ENCODE results near the gene TMEM258.
A peak's percentile ranks its signal among the peaks of the same experiment; 100 is the strongest.

TMEM258 gene

DNA sequence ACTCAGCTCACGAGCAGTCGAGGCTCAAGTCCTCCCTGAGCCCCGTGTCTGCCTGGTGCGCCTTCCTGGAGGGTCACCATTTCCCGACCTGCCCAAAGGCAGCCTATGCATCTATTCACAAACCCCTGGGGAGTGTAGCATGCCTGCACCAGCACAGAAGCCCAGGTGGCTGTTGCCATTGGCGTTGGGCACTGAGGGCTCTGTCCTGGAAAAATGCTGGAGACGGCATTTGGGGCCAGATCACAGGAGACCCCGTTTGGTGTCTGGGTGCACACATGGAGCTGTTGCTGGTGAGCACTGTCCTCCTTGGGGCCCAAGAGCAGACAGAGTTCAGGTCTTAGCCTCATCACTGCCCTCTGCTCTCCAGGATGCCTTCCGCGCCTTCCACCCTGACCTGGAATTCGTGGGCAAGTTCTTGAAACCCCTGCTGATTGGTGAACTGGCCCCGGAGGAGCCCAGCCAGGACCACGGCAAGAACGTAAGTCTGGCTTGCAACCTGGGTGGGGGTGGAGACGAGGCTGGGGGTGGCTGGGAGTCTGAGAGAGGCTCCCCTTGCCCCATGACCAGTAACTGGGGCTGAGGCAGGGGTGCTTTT is 45.1 kb upstream of the TMEM258 start:
- ChIA-PET POLR2A (no interaction called here), CTCF (interaction anchor here (1.0 to 3.9 kb wide), 3 partner anchors 9 to 40 kb away, joined by 3 to 14 read pairs (median 4); partner anchors contain the start of gene FADS2)
- no peak for DNase-seq (ENCODE audit: extremely low spot score)
- TF ChIP-seq, protein P1, sequence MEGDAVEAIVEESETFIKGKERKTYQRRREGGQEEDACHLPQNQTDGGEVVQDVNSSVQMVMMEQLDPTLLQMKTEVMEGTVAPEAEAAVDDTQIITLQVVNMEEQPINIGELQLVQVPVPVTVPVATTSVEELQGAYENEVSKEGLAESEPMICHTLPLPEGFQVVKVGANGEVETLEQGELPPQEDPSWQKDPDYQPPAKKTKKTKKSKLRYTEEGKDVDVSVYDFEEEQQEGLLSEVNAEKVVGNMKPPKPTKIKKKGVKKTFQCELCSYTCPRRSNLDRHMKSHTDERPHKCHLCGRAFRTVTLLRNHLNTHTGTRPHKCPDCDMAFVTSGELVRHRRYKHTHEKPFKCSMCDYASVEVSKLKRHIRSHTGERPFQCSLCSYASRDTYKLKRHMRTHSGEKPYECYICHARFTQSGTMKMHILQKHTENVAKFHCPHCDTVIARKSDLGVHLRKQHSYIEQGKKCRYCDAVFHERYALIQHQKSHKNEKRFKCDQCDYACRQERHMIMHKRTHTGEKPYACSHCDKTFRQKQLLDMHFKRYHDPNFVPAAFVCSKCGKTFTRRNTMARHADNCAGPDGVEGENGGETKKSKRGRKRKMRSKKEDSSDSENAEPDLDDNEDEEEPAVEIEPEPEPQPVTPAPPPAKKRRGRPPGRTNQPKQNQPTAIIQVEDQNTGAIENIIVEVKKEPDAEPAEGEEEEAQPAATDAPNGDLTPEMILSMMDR (IDR thresholded peaks at IDR 0.05; ENCODE audit: control extremely low read depth, extremely low read depth, low read depth, missing control alignments) = no peak

DNA sequence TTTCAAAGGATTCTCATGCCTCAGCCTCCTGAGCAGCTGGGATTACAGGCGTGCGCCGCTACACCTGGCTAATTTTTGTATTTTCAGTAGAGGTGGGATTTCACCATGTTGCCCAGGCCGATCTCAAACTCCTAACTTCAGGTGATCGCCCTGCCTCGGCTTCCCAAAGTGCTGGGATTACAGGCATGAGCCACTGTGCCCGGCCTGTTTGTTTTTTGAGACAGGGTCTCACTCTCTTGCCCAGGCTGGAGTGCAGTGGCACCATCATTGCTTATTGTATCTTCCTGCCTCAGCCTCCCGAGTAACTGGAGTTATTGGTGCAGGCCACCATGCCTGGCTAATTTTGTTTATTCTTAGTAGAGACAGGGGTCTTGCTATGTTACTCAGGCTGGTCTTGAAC is 43.8 kb upstream of the TMEM258 start:
- CTCF ChIA-PET = interaction anchor here (1.0 to 1.6 kb wide), 3 partner anchors 13 to 39 kb away, joined by 3 to 4 read pairs (median 3); no protein-coding TSS in a partner anchor
- DNase-seq (ENCODE audit: extremely low spot score) = no peak
- POLR2A ChIA-PET = no interaction called here
- TF ChIP-seq, protein P1 (IDR thresholded peaks at IDR 0.05; ENCODE audit: control extremely low read depth, extremely low read depth, low read depth, missing control alignments) = no peak

DNA sequence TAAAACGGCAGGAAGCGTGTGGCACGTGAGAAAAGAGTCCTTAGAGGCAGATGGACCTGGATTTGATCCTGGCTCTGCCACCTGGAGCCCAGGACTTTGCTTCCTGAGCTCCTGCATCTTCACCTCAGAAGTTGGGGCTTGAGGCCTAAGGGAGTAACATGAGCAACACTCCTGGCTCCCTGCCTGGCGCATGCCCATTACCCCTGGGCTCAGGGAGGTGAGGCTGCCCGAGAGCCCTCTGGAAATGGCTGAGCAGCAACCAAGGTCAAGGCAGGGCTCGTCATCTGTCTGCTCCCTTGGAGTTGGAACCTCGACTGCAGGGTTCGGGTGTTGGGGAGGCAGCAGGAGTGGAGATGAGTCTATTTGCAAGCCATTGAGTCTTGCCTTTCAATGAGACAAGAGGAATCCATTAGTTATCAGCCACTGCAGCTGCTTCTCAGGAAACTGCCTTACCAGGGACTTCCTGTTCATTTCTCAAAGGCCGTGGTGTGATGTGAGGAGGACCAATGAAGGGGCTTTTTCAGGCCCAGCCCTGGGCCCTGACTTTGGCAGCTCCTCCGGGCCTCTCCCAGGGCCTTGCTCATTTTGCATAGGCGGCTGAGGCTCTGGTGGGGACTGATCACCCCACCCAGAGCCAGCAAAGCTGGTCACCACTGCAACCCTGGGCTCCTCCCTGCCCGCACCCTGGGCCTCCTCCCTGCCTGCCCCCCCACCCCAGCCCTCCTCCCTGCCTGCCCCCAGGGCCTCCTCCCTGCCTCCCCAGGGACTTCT is 42.1 kb upstream of the TMEM258 start:
- ChIA-PET POLR2A (interaction anchor here (0.5 to 1.4 kb wide), 6 partner anchors 19 to 1739 kb away, joined by 3 to 6 read pairs (median 4); no protein-coding TSS in a partner anchor), CTCF (interaction anchor here (0.8 to 1.5 kb wide), 11 partner anchors 14 to 274 kb away, joined by 3 to 5 read pairs (median 3); partner anchors contain the start of gene FADS1)
- TF ChIP-seq, protein P1 (IDR thresholded peaks at IDR 0.05; ENCODE audit: control extremely low read depth, extremely low read depth, low read depth, missing control alignments) = no peak
- peak; percentile 89 for DNase-seq (ENCODE audit: extremely low spot score)

DNA sequence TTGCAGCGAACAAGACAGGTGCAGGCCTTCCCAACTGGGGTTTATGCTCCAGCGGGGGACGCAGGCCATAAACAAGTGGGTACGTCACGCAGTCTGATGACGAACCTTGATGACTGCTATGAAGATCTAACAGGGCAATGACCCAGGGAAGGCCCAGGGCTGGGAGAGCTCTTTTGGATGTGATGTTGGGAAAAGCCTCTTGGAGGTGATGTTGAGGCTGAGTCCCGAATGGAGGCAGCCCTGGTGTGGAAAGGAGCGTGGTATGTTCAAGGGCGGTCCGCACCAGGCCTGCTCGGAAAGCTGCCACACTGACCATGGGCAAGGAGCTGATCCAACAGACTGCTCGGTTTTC is 41.5 kb upstream of the TMEM258 start:
- TF ChIP-seq, protein P1 (IDR thresholded peaks at IDR 0.05; ENCODE audit: control extremely low read depth, extremely low read depth, low read depth, missing control alignments) = no peak
- DNase-seq (ENCODE audit: extremely low spot score) = no peak
- POLR2A ChIA-PET = interaction anchor here (1.4 kb wide), 1 partner anchor 37 kb away, joined by 4 read pairs; no protein-coding TSS in a partner anchor
- CTCF ChIA-PET = interaction anchor here (0.9 to 1.5 kb wide), 10 partner anchors 14 to 274 kb away, joined by 3 to 5 read pairs (median 4); partner anchors contain the start of gene FADS1

DNA sequence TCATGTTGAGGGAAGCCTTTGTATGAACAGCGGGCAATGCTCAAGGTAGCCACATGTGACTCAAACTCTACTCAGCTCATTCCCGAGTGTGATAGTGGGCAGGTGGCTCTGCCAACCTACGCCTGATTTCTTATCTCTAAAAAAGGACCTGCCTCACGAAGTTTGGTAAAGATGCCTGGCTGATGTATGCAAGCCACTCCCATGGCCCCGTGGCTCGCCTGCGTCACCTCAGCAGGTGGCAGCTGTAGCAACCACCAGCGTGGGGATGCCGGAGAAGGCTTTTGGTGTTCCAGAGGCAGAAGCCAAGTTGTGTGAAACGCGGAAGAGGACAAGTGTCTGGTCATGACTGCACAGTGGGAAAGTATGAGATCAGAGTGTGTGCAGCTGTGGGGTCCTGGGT is 41.1 kb upstream of the TMEM258 start:
- TF ChIP-seq, protein P1 (IDR thresholded peaks at IDR 0.05; ENCODE audit: control extremely low read depth, extremely low read depth, low read depth, missing control alignments) = no peak
- ChIA-PET CTCF (interaction anchor here (1.3 to 1.4 kb wide), 2 partner anchors 19 to 38 kb away, joined by 4 read pairs; no protein-coding TSS in a partner anchor), POLR2A (no interaction called here)
- no peak for DNase-seq (ENCODE audit: extremely low spot score)

DNA sequence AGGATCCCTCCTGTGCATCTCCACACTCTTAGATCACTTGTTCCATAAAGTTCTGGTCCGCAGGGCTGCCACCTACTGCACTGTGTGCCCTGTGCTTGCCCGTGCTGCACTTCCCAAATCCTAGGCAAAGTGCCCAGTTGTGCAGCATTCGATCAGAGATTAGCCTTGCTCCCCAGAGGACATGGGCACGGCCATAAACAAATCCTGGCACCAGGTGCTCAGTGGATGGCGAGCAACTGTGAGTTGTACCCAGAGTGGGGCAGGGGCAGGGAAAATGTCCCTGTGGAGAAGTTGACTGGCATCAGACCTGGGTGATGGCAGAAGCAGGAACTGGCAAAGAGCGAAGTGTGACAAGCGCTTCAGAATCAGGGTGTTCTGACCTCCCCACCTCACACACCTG is 40.4 kb upstream of the TMEM258 start:
- CTCF ChIA-PET = interaction anchor here (2.2 to 6.9 kb wide), 3 partner anchors 14 to 37 kb away, joined by 10 to 52 read pairs (median 10); partner anchors contain the start of gene FADS1
- POLR2A ChIA-PET = no interaction called here
- TF ChIP-seq, protein P1 (IDR thresholded peaks at IDR 0.05; ENCODE audit: control extremely low read depth, extremely low read depth, low read depth, missing control alignments) = no peak
- no peak for DNase-seq (ENCODE audit: extremely low spot score)
